ENCODE results near the gene SLC6A18.
"Not testable (repeated sequence)": the region's sequence is repeated elsewhere in the genome, so short reads cannot be mapped to it uniquely, and the experiment has no call there.

SLC6A18 gene

DNA sequence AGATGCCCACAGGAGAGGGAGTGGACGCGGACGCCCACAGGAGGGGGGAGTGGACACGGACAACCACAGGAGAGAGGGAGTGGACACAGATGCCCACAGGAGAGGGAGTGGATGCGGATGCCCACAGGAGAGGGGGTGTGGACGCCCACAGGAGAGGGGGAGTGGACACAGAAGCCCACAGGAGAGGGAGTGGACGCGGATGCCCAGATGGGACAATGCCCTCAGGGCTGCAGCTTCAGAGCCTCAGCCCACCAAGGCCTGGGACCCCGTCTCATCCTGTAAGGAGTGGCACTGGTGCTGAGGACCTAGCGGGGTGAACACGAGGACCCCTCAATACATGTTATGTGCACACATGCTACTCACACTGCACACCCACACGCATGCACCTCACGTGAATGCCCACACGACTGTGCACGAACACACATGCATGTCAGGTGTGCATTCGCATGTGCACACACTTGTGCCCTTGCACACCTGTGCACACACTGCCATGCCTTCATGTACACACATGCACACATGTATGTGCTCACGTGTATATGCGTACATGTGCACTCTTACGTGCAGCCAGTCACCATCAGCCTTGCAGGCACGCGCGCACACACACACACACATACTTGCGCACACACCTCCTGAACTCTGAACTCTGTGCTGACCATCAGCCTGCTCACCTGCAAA, 34.8 kb downstream of the SLC6A18 start:
- no peak for DNase-seq

GRCh38 chr5:1261643-1262042, 36.5 kb downstream of the SLC6A18 start:
- DNase-seq, result no peak

GRCh38 chr5:1262381-1262780, 37.2 kb downstream of the SLC6A18 start:
- no peak for DNase-seq

DNA sequence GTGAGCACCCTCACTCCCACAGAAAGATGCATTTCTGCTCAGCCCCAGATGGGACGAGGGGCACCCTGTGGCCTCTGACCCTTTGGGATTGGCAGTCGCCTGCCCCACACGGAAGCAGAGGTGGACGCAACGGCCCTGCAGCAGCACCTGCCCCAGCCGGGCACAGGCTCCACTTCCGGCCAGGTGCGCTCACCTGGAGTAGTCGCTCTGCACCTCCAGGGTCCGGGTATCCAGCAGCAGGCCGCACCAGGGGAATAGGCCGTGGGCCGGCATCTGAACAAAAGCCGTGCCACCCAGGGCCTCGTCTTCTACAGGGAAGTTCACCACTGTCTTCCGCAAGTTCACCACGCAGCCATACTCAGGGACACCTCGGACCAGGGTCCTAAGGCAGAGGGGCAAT, 39.0 kb downstream of the SLC6A18 start:
- DNase-seq, result no peak

DNA sequence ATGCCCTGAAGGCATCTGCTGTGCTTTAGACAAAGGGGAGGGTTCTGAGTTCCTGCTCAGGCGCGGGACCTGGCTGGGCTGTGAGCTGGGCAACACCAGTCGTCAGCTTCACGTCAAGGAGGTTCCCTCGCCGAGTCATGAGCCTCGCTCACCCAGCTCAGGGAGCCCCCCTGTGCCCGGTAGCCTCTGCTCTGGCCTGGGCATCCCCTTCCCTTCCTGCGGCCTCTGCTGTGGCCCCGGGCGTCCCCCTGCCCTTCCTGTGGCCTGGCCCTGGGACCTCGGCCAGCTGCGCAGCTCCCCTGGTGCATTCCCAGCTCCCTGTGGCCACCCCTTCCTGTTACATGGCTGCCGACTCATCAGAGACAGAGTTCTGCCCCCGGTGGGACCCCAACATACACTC, 39.8 kb downstream of the SLC6A18 start:
- DNase-seq, result no peak

DNA sequence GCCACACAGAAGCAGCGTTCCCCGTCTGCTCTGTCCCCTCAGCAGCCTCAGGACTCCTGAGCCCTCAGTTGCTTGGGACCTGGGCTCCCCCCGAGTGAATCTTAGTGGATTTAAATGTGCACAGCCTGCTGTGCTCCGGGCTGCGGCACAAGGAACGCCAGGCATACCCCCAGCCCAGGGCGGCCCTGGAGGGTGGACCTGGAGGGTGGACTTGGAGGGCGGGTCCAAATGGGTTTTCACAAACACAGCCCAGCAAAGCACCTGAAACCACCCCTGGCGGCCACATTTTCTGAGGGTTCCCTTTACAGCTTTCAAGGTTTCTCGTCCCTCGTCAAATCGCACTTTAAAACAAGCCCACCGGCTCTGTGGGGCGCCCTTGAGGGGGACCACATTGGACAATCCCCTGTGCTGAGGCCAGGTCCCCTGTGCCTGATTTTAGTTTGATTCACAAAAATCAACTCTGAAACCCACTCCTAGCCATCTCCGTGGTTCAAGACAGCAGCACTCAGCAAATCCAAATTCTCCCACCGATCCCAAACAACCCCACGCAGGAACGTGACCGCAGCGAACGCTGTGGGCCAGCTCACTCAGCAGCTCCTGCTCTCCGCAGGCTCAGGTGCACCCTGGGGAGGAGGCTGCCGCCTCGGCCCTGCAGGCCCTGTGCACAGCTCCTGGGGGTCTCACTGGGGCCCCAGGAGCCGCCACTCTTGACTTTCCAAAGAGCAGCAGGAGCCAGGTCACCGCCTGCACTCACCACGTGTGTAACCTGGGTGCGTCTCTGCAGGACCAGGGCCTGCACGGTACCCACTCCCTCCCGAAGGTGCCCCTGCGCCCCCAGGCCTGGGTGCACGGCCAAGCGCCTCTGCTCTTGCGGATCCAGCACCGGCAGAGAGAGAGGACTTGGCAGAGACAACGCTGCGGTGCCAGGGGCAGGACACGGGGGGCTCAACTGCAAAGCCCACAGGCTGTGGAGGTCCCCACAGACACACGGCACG, 40.6 kb downstream of the SLC6A18 start:
- DNase-seq, result no peak

DNA sequence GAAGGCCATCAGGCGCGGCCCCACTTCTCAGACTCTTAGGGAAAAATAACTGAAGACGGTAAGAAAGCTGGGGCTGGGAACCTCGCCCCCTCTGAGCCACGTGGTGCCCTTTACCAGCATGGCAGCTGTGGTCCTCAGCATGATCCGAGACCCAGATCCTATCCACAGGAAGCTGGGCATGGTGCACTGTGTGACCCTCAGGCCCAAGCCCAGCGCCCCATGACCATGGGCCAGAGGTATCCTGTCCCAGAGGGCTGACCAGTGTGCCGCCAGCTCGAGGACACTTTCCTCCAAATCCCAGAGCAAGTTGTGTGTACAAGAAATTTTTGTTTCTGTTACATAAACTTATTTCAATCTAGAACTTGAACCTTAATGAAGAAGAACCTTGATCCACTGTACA, 41.6 kb downstream of the SLC6A18 start:
- no peak for DNase-seq

DNA sequence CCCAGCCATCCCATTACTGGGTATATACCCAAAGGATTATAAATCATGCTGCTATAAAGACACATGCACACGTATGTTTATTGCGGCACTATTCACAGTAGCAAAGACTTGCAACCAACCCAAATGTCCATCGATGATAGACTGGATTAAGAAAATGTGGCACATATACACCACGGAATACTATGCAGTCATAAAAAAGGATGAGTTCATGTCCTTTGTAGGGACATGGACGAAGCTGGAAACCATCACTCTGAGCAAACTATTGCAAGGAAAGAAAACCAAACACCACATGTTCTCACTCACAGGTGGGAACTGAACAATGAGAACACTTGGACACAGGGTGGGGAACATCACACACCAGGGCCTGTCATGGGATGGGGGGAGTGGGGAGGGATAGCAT, 42.3 kb downstream of the SLC6A18 start:
- not testable (repeated sequence) for DNase-seq

GRCh38 chr5:1268056-1268455, 42.9 kb downstream of the SLC6A18 start:
- DNase-seq, result no peak

GRCh38 chr5:1268666-1269065, 43.5 kb downstream of the SLC6A18 start:
- DNase-seq, result no peak

- DNase-seq, result no peak
Observed at GRCh38 chr5:1270426-1270825, 45.2 kb downstream of the SLC6A18 start.

GRCh38 chr5:1270933-1271914, 46.0 kb downstream of the SLC6A18 start:
- DNase-seq, result no peak

DNA sequence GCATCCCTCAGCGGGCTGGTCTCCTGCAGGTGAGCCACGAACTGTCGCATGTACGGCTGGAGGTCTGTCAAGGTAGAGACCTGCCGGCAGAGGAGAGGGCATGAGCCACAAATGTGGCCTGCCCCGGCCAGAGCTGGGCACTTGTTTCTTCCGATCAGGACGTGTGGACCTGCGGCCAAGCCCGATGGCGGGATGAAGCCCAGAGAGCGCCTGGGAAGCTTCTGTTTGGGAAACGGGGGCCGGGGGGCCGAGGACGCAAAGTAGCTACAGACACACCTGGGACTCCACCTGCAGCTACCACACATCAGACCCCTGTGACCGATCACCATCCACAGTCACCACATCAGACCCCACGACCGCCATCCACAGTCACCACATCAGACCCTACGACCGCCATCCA, 47.0 kb downstream of the SLC6A18 start:
- no peak for DNase-seq

- DNase-seq, result no peak
Observed at GRCh38 chr5:1273745-1274144, 48.6 kb downstream of the SLC6A18 start.

GRCh38 chr5:1274471-1274870, 49.3 kb downstream of the SLC6A18 start:
- DNase-seq, result no peak

GRCh38 chr5:1275397-1276391, 50.5 kb downstream of the SLC6A18 start:
- not testable (repeated sequence) for DNase-seq

- DNase-seq, result no peak
Observed at GRCh38 chr5:1276930-1277329, 51.7 kb downstream of the SLC6A18 start.

DNA sequence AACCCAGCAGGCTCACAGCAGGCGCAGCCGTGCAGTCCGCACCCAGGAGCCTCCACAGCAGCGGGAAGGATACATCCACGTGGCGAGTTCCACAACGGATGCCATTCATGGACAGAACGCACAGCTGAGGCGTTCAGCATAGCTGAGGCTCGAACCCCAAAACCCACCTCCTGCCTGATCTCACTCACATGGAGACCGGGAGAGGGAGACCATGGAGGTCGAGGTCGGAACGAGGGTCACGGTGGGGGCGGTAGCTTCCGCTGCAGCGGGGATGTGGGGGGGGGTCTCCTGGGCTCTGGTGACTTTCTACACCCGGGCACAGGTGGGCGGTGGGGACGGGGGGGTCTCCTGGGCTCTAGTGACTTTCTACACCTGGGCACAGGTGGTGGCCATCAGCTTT, 52.1 kb downstream of the SLC6A18 start:
- DNase-seq, result no peak

DNA sequence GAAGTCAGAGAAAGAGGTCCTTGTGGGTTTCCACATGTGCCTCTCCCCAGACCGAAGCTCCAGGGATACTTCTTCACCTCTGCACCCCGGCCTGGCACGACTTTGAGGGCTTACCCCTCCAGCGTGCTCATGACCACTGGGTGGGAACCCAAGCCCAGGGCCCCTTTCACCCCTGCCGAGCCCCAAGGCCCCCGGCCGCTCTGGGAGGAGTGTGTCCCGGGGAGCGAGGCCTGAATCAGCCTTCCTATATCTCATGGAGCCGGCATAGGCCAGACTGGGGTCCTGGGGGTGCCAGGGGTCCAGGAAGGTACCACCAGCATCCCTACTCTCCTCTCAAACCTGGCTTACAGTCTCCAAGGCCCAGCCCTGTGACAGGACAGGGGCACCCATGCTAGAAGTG, 52.6 kb downstream of the SLC6A18 start:
- no peak for DNase-seq

- DNase-seq, result no peak
Observed at GRCh38 chr5:1278216-1278615, 53.0 kb downstream of the SLC6A18 start.

DNA sequence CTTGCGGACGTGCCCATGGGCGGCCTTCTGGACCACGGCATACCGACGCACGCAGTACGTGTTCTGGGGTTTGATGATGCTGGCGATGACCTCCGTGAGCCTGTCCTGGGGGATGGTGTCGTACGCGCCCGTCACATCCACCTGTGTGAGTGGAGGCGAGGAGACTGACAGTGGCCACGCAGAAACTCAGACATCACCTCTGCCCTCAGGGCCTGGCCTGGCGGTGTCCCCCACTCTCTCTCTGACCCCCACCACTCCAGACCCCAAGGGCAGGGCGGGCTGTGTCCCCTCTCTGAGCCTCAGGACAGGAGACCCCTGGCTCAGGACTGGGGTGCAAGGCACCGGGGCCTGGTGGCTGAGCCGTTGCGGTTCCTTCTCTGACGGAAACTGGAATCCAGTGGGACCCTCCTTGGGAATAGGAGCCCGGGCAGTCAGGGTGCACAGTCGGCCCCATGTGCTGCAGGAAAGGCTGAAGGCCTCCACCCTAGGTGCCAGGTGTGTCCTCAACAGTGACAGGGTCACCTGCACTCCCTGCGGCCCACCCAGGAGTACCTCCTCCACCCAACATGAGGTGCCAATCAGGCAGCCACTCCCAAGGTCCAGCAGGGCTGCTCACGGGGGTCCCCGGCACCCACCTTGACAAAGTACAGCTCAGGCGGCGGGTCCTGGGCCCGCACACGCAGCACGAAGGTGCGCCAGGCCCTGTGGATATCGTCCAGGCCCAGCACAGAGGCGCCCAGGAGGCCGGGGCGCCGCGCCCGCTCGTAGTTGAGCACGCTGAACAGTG, 53.7 kb downstream of the SLC6A18 start:
- no peak for DNase-seq

Data from SHP77 (cell line).